HG02973 (cell line): ENCODE measurements around the gene ARL15.

Experiments
- ATAC-seq: cut with Tn5 transposase; IDR thresholded peaks from one replicate; pipeline ENCODE4 v1.9.1; 2021; ENCODE audit warnings: moderate library complexity; ENCODE audit not compliant: unreplicated experiment

Gene ARL15

DNA sequence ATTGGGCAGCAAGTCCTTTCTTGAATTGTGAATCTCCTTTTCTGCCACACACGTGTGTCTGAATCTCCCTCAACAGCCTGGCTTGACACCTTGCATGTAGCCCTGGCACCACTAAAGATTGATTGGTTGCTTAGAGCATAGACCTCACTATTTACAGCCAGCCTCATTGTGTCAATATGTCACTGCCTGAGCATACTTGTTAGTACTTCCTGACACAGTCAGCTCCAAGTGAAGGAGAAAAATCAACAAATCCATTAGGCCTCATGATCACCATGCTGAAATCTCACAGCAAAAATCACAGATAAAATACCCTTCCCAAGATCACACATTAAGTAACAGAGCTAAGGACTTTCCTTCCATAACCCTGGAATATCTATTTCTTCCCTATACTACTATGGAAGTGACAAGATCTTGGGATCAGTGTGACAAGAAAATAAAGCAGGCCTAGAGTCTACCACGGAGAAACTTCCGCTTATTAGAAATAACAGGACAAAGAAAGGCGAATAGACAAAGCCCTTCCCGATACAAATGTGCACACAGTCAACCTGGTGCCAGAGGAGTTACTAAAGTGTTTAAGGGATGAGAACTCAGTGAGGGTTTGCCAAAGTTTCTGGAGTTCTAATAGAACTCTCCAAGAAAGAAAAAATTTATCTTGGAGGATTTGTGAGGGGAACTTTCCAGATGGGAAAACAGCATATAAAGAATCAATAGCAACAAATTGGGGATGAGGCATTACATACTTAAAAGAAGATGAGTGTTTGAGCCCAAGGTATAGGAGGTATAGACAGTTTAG, 5.6 kb upstream of the ARL15 start:
- no peak for ATAC-seq

- ATAC-seq: no peak
Measured at GRCh38 chr5:54313311-54314270, 3.2 kb upstream of the ARL15 start.

DNA sequence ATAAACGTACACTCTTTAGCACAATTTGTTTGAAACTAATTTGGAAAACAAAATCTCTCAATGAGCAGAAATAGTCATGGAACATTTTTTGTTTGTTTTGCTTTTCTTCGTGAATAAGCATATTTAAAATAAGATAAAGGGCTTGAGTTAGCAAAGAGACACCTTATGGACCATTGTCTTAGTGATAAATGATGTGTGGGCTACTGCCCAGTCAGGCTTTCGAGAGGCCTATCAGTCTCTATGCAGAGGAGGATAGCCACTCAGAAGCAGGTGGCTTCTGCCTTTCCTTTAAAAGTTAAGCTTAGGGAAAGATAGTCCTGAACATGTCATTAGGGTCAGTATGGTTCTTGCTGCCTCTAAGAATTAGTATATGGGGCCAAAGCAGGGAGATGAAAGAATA, 2.1 kb upstream of the ARL15 start:
- ATAC-seq: no peak

DNA sequence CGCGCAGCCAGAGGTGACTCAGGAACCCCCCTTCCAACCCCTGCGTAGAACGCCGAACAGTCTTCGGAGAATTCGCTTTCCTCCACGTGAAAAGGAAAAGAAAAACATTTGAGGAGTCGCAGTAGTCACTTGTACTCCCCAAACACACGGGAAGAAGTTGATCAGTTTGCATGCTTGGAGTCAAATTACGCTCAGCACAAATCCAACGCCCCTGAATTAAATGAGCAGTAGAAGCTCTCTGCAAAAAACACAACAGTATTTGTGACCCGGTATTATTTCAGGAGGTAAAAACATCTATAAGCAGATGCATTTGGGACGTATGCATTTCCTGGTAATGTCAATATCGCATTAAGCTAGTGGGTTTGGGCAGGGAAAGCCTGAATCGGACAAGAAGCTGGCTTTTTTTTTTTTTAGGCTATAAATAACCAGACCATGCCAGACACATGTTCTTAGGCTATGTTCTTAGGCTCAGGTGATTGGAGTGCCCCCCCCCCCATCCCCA, 854 bp upstream of the ARL15 start:
- ATAC-seq: no peak

- peak; percentile 16 for ATAC-seq
Measured at GRCh38 chr5:54309691-54310432, 511 bp downstream of the ARL15 start.

DNA sequence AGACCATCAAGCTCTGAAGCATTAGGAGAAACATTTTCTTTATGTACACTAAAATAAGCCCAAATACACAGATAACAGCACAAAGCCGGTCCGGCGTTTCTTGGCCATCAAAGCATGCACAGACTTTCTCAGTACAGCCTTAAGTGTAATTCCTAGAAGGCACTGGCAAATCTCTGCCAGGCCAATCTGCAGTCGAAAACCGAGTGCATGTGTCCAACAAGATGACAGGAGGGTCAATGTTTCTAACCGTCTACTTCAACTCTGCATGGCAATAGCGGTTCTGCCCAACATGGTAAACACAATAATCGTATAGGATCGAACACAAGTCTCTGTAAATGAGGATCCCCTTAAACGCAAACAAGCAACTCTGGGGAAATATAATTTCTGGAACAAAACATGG, 1.1 kb downstream of the ARL15 start:
- no peak for ATAC-seq

DNA sequence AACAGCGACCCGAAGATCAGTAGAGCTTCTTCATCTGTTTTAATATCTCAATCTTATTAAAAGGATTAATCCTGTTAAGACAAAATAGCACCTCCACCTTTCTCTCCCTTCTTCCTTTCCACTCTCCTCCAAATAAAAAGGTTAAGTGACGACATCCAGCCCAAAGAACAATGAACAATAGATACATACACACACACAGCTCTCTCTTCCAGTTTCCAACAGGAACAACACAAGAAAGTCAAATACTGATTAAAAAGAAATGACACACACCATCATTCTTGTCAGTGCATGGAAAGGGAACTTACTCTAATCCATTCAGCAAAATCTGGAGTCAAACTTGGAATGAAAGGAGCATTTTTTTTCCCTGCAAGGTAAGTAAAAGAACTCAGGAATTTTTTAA, 2.8 kb downstream of the ARL15 start:
- no peak for ATAC-seq

- no peak for ATAC-seq
Measured at GRCh38 chr5:54306893-54307292, 3.5 kb downstream of the ARL15 start.

DNA sequence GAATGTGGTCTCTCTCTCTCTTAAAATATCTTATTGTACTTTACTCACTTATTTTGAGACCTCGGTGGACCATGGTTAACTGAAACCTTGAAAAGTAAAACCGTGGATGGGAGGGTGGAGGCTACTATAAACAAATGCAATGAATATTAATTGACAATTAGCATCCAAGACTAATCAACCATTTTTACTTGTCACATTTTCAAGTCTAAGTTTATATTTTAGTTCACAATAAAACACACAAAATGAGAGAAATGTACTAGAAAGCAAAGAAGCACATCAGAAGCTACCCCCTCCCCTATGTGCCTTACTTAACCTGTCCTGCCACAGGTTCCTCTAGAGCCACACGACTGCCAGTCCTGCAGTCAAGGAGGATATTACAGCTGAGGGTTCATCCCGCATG, 4.6 kb downstream of the ARL15 start:
- no peak for ATAC-seq

GRCh38 chr5:54304040-54304439, 6.3 kb downstream of the ARL15 start:
- no peak for ATAC-seq

DNA sequence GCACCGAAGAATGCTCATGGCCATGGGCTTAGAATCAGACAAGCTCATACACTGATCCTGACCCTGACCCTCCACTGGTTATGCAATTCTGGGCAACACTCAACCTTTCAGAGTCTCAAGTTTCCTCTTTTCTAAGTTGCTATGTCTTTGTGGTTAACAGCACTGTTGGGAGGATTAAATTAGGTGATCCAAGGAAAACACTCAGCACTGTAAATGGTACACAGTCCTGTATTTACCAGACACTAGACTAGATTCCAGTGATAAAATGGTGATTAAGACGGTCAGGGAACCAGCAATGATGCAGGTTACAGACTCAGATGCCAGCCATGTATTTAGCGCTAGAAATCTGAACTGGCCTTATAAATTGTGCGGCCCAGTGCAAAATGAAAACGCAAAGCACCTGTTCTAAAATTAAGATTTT, 8.1 kb downstream of the ARL15 start:
- ATAC-seq: no peak

- ATAC-seq: no peak
Measured at GRCh38 chr5:54301849-54302248, 8.5 kb downstream of the ARL15 start.

DNA sequence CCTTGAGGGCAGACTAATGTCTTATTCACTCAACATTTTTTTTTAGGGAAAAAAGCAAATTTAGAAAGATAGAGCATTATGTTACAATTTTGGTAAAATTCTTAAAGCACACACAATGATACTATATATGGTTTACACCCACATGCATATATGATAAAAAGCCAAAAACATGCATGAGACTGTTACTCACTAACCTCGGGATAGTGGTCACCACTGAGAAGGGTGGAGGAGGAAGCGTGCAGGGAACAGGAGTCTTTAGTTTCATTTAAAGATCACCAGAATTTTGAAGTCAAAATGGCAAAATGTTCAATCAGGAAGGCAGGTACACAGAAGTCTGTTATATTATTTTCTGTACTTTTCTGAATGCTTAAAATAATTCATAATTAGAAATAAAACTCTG, 9.2 kb downstream of the ARL15 start:
- no peak for ATAC-seq

DNA sequence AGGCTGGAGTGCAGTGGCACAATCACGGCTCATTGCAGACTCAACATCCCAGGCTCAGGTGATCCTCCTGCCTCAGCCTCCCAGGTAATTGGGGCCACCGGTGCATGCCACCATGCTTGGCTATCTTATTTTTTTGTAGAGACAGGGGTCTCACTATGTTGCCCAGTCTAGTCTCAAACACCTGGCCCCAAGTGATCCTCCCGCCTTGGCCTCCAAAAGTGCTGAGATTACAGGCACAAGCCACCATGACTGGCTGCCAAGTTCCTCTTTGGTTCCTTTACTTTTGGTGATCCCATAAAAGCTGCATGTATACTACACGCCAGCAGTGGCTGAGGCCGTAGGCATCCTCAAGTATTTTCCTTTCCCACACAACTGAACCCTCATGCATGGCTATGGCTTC, 11.4 kb downstream of the ARL15 start:
- no peak for ATAC-seq

DNA sequence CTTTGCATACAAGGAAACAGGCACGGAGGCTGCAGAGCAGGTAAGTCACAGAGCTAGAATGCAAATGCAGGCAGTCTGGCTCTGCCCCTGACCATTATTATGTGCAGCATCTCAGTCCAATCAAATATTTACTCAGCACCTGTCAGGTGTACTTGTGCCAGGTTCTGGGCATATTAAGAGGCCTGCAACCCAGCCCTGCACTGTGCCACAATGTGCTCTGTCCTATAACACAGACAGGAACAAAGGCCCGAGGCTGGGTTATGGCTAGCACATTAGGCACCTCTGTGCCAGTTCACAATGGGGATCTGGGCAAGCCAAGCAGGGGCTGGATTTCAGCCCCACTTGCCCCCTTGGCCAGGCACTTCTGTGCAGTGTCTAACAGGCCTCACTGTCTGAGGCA, 14.0 kb downstream of the ARL15 start:
- no peak for ATAC-seq

DNA sequence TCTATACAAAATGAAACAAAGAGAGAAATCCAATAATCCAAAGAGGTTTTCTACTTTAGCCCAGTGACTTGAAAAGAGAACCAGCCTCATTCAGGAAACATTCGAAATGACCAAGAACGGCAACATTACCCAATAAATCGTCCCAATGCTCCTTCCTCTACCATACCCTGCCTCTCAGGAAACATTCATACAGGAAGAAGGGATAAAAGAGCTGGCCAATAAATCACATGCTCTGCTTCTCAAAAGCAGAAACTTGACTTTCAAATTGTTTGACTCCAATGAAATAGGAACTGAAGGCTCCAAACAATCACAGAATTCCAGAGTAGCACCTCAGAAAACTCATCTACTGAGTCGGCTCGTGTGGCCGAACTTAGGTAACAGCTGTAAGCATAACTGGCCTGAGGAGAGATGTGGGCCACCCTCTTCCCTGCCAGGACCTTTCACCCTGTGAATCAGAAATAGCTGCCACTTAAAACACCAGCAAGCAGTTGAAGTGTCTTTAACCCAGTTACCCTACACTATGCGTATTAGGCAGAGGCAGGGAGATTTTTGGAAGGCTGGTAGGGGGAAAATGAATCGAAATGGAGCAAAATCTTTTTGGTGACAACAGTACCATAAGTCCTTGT, 14.6 kb downstream of the ARL15 start:
- no peak for ATAC-seq

GRCh38 chr5:54294097-54294667, 16.2 kb downstream of the ARL15 start:
- no peak for ATAC-seq

DNA sequence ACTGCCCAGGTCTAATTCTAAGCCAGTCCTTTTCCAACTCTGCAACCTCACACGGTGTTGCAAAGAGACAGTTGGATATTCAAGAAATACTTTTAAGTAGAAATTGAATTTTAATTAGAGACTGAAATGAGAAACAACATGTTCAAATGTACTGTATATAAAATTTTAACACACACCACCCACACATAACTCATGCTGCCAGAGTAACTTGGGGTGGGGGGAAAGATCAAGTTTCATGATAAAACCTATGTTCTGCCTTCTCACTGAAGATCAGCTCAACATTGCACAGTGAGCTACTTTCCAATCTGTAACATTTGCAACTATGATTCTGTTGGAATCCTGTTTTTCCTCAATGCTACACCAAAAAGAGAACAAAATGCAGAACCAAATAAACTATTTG, 17.5 kb downstream of the ARL15 start:
- no peak for ATAC-seq

GRCh38 chr5:54291498-54291897, 18.9 kb downstream of the ARL15 start:
- ATAC-seq: no peak

DNA sequence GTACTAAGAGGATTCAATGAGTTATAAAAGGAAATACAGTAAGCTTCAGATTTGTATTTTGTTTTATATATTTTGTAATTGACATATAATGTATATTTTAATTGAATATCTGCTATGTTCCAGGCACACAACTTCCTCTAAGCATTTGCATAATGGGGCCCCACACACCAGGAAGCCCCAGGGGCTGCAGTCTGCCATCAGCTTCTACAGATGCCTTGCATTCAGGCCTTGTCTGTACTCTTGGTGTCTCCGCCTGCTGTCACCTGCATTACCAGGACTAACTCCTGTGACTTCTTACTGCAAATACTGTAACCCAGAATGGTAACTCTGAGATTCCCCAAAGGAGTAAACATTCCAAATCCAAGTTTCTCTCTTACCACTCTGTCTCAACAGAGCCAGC, 20.6 kb downstream of the ARL15 start:
- ATAC-seq: no peak
